Lower lobe of right lung (tissue), 2 donors: Measurements from ENCODE around the gene HRH1. TPM values are rescaled to one million over a fixed set of nuclear protein-coding genes. Genes with fewer than 3 reads are reported as not detected.
"Not testable (repeated sequence)": the region's sequence is repeated elsewhere in the genome, so short reads cannot be mapped to it uniquely, and the experiment has no call there.

Experiments used
- ATAC-seq, 2 donors: fragments of 200-7000 bp; cut with Tn5 transposase; one replicate each; pipeline ENCODE4 v1.9.1; 2020 to 2022; ENCODE audit warnings: mild to moderate bottlenecking in 2 of 2, moderate library complexity in 2 of 2
- DNase-seq: peaks from one replicate; pipeline ENCODE4 v3.0.0-alpha.2; 2020
- H3K27ac ChIP-seq: fragments of 200-600 bp; one replicate; pipeline ENCODE4 v1.8.0; 2022
- H3K27me3 ChIP-seq: fragments of 200-600 bp; one replicate; pipeline ENCODE4 v1.8.0; 2022; ENCODE audit warnings: low read depth
- H3K36me3 ChIP-seq: fragments of 200-600 bp; one replicate; pipeline ENCODE4 v1.8.0; 2022; ENCODE audit warnings: mild to moderate bottlenecking
- H3K4me1 ChIP-seq: fragments of 200-600 bp; one replicate; pipeline ENCODE4 v1.8.0; 2022
- H3K4me3 ChIP-seq: fragments of 200-600 bp; one replicate; pipeline ENCODE4 v1.8.0; 2022; ENCODE audit warnings: mild to moderate bottlenecking
- H3K9me3 ChIP-seq: fragments of 200-600 bp; one replicate; pipeline ENCODE4 v1.8.0; 2022
- CTCF ChIP-seq: fragments of 200-600 bp; IDR thresholded peaks from one replicate; pipeline ENCODE4 v1.8.0; 2022; ENCODE audit warnings: antibody characterized with exemption, mild to moderate bottlenecking
- intact Hi-C: fragments of 100-400 bp; cut with DNase I; formaldehyde crosslinking; loops from one replicate; pipeline ENCODE4 v1.11.0; 2022
- total RNA-seq: library from RNA; stranded (reverse); fragmentation: NEBNext Ultra II Directional; extraction: Animal tissue kit (Norgen Biotek cat#: 25700); gene quantifications from one replicate; pipeline ENCODE4 v1.2.1, GENCODE V29; 2021
- donor health status: DM: no; HTN: yes; CAD: no; lungs with severe emphysema.

Gene HRH1
- total RNA-seq, 1 donor from 2014 or later = 6.4 TPM

GRCh38 chr3:11254876-11255275 lies 100.6 kb downstream of the HRH1 start:
- no peak for ATAC-seq
- no peak overlapping the region for H3K27ac ChIP-seq
- H3K4me3 ChIP-seq = no peak overlapping the region
- intact Hi-C loops = no loop called here
- H3K27me3 ChIP-seq = no peaks in the 10 kb centered on the region
- no peak for DNase-seq
- peaks cover 4% of the 10 kb centered on the region for H3K36me3 ChIP-seq
- TF ChIP-seq CTCF = no peak
- no peaks in the 10 kb centered on the region for H3K9me3 ChIP-seq
- no peaks in the 10 kb centered on the region for H3K4me1 ChIP-seq

DNA sequence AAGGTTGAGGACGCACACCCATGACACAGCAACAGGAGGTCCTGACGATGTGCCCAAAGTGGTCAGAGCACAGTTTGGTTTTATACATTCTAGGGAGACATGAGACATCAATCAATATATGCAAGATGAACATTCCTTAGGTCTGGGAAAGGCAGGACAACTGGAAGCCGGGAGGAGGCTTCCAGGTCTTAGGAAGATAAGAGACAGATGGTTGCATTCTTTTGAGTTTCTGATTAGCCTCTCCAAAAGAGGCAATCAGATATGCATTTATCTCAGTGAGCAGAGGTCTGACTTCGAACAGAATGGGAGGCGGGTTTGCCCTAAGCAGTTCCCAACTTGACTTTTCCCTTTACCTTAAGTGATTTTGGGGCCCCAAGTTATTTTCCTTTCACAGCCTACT lies 101.2 kb downstream of the HRH1 start:
- H3K4me1 ChIP-seq, H3K36me3 ChIP-seq, intact Hi-C loops, ATAC-seq, H3K27me3 ChIP-seq, H3K4me3 ChIP-seq, H3K9me3 ChIP-seq, H3K27ac ChIP-seq, DNase-seq: not testable (repeated sequence)

DNA sequence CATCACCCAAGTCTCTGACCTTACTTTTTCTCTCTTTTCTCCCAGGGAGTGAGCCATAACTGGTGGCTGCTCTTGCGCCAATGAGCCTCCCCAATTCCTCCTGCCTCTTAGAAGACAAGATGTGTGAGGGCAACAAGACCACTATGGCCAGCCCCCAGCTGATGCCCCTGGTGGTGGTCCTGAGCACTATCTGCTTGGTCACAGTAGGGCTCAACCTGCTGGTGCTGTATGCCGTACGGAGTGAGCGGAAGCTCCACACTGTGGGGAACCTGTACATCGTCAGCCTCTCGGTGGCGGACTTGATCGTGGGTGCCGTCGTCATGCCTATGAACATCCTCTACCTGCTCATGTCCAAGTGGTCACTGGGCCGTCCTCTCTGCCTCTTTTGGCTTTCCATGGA lies 104.7 kb downstream of the HRH1 start:
- Histone ChIP-seq H3K27me3 (no peaks in the 10 kb centered on the region), H3K27ac (no peak overlapping the region), H3K4me1 (no peaks in the 10 kb centered on the region), H3K9me3 (no peaks in the 10 kb centered on the region), H3K36me3 (peaks cover 6% of the 10 kb centered on the region), H3K4me3 (no peak overlapping the region)
- no peak for TF ChIP-seq CTCF
- intact Hi-C loops = no loop called here
- ATAC-seq = no peak
- no peak for DNase-seq

GRCh38 chr3:11260460-11260859 lies 106.2 kb downstream of the HRH1 start:
- Histone ChIP-seq H3K9me3 (no peaks in the 10 kb centered on the region), H3K27me3 (no peaks in the 10 kb centered on the region), H3K4me1 (no peaks in the 10 kb centered on the region), H3K36me3 (peaks cover 6% of the 10 kb centered on the region), H3K4me3 (no peak overlapping the region), H3K27ac (no peak overlapping the region)
- no peak for DNase-seq
- ATAC-seq = no peak
- intact Hi-C loops = no loop called here
- no peak for TF ChIP-seq CTCF

DNA sequence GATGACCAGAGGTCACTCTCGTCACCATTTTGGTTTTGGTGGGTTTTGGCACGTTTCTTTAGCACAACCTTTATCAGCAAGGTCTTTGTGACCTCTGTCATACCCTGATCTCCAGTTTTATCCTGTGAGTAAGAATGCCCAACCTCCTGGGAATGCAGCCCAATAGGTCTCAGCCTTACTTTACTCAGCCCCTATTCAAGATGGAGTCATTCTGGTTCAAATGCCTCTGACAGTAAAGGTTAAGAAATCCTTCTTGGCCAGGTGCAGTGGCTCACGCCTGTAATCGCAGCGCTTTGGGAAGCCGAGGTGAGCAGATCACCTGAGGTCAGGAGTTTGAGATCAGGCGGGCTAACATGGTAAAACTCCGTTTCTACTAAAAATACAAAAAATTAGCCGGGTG lies 114.7 kb downstream of the HRH1 start:
- intact Hi-C loops = no loop called here
- Histone ChIP-seq H3K36me3 (no peaks in the 10 kb centered on the region), H3K4me1 (peaks cover 12% of the 10 kb centered on the region), H3K9me3 (no peaks in the 10 kb centered on the region), H3K4me3 (no peak overlapping the region), H3K27ac (no peak overlapping the region), H3K27me3 (no peaks in the 10 kb centered on the region)
- no peak for ATAC-seq
- no peak for TF ChIP-seq CTCF
- no peak for DNase-seq

- DNase-seq = peak; percentile 99
- Histone ChIP-seq H3K36me3 (no peaks in the 10 kb centered on the region), H3K4me3 (peak within 1 kb of the TSS; percentile 81), H3K9me3 (no peaks in the 10 kb centered on the region), H3K27me3 (no peaks in the 10 kb centered on the region), H3K27ac (peak within 1 kb of the TSS; percentile 91), H3K4me1 (peaks cover 21% of the 10 kb centered on the region)
- peak; percentile 98 to 99 for ATAC-seq
- TF ChIP-seq CTCF = no peak
- intact Hi-C loops = no loop called here
These were observed 118.0 kb downstream of the HRH1 start, which contains the start of gene ATG7 for GRCh38 chr3:11271986-11272904. Gene ATG7, plus strand, starts transcription at chr3:11272397. Its CDS starts 26,299 bp downstream, at chr3:11298696.
